ENCODE results near the gene PFDN4.
"Not testable (repeated sequence)": the region's sequence is repeated elsewhere in the genome, so short reads cannot be mapped to it uniquely, and the experiment has no call there.

Gene PFDN4

DNA sequence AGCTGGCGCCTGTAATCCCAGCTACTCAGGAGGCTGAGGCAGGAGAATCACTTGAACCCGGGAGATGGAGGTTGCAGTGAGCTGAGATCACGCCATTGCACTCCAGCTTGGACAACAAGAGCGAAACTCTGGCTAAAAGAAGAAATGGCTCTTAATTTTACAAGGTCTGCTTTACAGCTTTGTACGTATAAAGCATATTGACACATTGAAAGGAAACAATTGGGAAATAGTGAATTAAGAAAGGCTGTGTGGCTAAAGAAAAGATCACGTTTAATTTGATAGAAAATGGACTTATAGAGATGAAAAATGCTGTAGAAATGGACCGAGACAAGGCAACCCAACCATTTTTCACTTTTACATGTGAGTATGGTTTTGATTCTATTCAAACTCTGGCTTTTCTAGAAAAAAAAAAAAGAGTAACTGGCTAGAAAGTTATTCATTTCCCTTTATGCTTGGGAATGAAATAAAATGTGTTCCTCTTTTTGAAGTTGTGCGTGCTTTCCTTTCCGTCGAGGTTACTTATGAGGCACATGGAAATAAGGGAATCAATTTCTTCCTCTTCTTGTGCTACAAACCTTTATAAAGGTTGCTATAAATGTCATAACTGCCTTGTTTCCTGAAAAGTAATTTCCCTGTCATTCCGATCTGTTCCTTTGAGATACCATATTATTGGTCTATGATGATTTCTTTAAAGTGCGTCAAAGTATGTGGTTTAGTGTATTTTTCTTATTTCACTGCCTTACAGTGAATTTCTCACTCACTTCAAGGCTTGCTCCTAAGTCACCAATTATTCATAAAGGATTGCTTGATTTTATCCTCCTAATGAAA lies 29.4 kb downstream of the PFDN4 start:
- no peak for DNase-seq
- no peak for TF ChIP-seq POLR2A (IDR thresholded peaks at IDR 0.05; ENCODE audit: low read length)
- TF ChIP-seq GATA1 (IDR thresholded peaks at IDR 0.05; ENCODE audit: low read depth, low read length): no peak

DNA sequence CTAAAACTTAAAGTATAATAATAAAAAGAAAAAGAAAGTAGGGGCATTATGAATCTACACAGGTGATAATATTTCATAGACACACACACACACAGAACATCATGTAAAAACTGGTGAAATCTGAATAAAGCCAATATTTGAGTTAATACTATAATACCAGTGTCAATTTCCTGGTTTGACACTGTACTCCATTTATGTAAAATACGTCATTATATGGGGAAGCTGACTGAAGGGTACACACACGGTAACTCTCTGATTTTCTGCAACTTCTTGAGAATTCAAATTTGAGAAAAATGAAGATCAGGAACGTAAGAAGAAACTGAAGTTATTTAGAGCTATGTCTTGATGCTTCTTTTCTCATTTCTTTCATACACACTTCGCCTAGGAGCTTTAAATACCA lies 36.2 kb downstream of the PFDN4 start:
- DNase-seq: no peak
- no peak for TF ChIP-seq POLR2A (IDR thresholded peaks at IDR 0.05; ENCODE audit: low read length)
- TF ChIP-seq GATA1 (IDR thresholded peaks at IDR 0.05; ENCODE audit: low read depth, low read length): no peak

DNA sequence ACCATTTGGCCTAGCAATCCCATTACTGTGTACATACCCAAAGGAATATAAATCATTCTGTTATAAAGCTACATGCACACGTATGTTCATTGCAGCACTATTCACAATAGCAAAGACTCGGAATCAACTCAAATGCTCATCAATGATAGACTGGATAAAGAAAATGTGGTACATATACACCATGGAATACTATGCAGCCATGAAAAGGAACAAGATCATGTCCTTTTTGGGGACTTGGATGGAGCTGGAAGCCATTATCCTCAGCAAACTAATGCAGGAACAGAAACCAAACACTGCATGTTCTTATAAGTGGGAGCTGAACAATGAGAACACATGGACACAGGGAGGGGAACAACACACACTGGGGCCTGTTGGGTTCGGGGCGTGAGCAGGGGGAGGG lies 40.8 kb downstream of the PFDN4 start:
- DNase-seq: not testable (repeated sequence)

DNA sequence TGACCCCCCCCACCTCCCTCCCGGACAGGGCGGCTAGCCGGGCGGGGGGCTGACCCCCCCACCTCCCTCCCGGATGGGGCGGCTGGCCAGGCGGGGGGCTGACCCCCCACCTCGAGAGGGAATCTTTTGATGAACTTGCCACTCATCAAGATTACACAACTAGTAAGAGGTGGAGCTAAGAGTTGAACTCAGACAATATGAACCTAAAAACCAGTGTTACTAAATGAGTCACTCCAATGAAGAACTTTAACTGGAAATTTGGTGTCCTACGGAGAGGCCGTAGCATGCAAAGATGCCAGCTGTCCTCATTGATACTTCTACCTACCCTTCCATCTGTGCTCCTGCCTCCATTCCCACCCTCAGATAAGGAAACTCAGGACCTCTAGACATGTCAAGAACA lies 42.8 kb downstream of the PFDN4 start:
- TF ChIP-seq POLR2A (IDR thresholded peaks at IDR 0.05; ENCODE audit: low read length) (no peak), GATA1 (IDR thresholded peaks at IDR 0.05; ENCODE audit: low read depth, low read length) (no peak)
- no peak for DNase-seq

DNA sequence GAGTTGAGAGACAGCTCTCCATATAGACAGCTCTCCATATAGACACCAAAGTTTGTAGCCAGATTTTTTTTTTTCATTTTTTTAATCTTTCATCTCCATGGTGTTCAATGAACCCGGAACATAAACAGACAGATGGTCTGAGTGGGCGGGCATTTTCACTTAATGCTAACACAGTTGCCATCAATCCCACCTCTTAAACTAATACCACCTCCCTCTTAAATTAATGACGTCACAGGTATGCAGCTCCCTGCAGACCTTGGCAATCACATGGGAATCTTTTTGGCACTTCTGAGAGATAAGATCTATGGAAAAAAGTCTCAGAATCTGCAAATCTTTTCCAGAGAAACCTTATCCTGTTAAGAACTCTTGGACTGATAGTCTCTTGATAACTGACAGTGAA lies 43.2 kb downstream of the PFDN4 start:
- no peak for TF ChIP-seq GATA1 (IDR thresholded peaks at IDR 0.05; ENCODE audit: low read depth, low read length)
- no peak for TF ChIP-seq POLR2A (IDR thresholded peaks at IDR 0.05; ENCODE audit: low read length)
- no peak for DNase-seq

DNA sequence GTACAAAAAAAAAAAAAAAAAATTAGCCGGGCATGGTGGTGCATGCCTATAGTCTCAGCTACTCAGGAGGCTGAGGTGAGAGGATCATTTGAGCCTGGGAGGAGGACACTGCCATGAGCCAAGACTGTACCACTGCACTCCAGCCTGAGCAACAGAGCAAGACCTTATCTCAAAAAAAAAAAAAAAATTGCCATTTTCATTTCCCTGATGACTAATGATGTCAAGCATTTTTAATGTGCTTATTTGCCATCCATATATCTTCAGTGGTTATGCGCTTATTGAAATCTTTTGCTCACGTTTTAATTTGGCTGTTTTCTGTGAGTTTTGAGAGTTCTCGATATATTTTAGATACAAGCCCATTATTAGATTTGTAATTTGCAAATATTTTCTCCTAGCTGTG lies 46.7 kb downstream of the PFDN4 start:
- DNase-seq: no peak
- TF ChIP-seq POLR2A (IDR thresholded peaks at IDR 0.05; ENCODE audit: low read length) (no peak), GATA1 (IDR thresholded peaks at IDR 0.05; ENCODE audit: low read depth, low read length) (no peak)

DNA sequence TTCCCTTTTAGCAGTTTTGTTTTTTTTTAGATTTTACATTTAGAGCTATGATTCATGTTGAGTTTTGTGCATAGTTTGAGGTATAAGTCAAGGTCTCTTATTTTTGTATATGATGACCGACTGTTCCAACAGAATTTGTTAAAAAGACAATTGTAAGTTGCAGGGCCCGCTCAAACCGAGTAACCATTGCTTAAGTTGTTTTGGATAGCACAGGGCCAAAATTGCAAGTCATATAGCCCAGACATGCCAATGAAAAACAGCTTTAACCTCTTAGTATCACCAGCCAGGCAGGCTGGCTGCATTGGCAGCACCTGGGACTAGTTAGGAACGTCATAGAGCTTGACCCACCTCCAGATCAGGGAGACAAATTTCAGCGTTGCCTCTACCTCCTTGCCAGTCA lies 47.3 kb downstream of the PFDN4 start:
- no peak for DNase-seq
- TF ChIP-seq GATA1 (IDR thresholded peaks at IDR 0.05; ENCODE audit: low read depth, low read length) (no peak), POLR2A (IDR thresholded peaks at IDR 0.05; ENCODE audit: low read length) (no peak)

DNA sequence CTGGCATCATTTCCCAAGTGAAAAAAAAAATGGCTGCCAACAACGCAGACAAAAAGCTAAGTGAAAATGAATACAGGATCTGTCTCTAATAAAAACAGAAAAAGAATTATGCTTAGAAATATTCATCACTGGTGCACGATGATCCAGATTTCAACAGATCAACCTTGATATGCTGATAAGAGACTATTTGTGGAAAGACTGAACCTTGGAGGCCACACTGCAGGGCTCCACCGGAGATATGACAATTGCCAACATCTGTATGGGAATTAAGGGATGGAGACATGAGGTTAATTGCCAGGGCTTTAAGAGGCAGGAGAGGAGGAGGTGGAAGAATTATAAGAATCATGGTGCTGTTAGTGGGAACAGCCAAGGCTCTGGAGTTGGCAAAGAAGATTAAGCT lies 48.3 kb downstream of the PFDN4 start:
- TF ChIP-seq POLR2A (IDR thresholded peaks at IDR 0.05; ENCODE audit: low read length) (no peak), GATA1 (IDR thresholded peaks at IDR 0.05; ENCODE audit: low read depth, low read length) (no peak)
- DNase-seq: no peak

DNA sequence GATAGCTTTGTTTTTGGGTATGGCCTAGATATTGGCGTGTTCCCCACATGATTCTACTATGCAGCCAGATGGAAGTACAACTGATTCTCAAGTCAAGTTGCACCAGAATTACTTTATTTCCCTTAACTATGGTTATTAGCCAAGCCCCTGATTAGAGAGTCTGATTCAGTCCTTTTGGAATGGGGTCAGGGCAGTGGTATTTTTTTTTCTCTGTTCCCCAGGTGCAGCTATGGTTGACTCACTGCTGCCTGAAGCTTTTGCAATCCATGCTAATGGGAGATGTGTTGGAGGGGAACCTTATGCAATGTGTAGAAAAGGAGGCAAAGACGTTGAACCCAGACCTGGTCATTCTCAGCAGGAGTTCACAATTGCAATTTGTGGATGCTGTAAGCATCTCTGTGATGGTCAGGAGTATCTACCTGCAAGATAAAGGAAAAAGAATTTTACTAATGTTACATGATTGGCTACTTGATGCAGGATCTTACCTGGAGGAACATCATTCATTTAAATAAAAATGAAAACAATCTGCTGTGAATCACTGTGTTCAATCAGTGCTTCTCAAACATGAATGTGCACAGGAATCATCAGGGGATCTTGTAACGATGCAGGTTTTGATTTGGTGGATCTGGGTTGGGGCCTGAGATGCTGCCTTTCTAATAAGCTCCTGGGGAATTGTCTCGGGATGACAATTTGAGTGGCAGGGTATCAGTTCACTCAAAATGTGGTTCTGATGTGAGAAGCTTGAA lies 49.4 kb downstream of the PFDN4 start:
- no peak for DNase-seq
- TF ChIP-seq POLR2A (IDR thresholded peaks at IDR 0.05; ENCODE audit: low read length) (no peak), GATA1 (IDR thresholded peaks at IDR 0.05; ENCODE audit: low read depth, low read length) (no peak)

DNA sequence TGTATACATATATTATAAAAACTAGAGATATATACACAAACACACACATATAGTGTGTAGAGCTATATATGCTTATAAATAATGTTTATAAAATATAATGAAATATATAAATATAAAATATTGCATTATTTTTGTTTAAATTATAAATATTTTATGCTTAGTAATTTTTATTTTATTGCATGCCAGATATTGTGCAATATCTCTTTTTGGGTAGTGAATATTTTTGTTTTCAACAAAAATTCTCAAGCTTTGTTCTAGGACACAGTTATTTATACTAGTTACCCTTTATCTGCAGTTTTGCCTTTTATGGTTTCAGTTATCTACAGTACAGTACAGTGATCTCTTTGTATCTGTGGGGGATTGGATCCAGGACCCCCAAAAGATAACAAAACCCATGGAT lies 52.2 kb downstream of the PFDN4 start:
- TF ChIP-seq GATA1 (IDR thresholded peaks at IDR 0.05; ENCODE audit: low read depth, low read length): no peak
- TF ChIP-seq POLR2A (IDR thresholded peaks at IDR 0.05; ENCODE audit: low read length): no peak
- DNase-seq: no peak

DNA sequence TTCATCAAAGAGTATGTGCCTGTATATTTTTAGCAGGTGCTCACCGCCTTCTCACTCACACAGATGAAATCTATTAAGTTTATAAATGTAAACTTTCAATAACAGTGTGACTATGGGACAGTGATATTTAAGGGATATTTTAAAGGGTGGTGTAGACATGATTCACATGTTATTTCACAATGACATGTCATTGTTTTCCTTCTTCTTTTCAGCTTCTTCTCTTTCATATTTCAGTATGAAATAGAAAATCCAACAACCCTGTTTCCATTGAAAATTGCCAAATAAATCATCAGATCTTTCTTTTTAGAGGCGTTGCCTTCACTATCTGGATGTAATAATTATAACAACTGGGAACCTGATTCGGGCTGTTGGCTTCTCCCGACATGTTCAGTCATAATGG lies 54.8 kb downstream of the PFDN4 start:
- TF ChIP-seq GATA1 (IDR thresholded peaks at IDR 0.05; ENCODE audit: low read depth, low read length): no peak
- TF ChIP-seq POLR2A (IDR thresholded peaks at IDR 0.05; ENCODE audit: low read length): no peak
- no peak for DNase-seq

DNA sequence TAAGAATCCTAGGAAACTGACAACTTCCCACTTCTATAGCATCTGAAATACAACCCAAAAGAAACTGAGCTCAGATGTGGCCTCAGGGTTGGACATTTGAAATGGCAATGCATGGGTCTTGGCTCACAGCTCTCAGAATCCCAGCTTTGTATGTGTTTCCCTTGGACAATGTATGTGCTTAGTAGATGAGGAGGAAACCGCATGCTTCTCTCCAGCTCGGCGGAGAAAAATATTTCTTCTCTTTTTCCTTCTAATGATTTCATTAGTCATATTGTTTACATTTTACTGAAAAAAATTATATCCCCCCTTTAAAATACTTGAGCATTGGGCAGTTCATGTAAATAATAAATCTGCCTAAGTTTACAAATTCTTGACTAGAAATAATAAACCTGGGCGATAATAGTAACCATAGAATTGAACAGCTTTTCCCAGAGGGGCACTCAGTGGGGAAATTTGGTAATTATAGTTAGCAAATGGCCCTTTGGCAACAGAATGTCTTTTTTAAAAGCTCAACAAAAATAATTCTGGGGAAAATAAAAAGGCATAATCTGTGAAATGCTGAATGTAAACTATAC lies 55.3 kb downstream of the PFDN4 start:
- no peak for TF ChIP-seq POLR2A (IDR thresholded peaks at IDR 0.05; ENCODE audit: low read length)
- TF ChIP-seq GATA1 (IDR thresholded peaks at IDR 0.05; ENCODE audit: low read depth, low read length): no peak

DNA sequence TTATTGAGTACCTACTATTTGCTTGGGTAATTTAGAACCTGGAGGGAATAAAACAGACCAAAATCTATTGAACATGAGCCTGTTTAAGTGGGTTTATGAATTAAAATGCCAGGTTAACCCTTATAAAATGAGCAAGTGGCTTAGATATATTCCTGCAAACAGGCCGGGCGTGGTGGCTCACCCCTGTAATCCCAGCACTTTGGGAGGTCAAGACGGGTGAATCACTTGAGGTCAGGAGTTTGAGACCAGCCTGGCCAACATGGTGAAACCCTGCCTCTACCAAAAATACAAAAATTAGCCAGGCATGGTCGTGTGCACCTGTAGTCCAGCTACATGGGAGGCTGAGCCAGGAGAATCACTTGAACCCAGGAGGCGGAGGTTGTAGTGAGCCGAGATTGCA lies 57.9 kb downstream of the PFDN4 start:
- DNase-seq: not testable (repeated sequence)

More for the DNA sequence above, 55.3 kb downstream of the PFDN4 start:
- no peak for DNase-seq

DNA sequence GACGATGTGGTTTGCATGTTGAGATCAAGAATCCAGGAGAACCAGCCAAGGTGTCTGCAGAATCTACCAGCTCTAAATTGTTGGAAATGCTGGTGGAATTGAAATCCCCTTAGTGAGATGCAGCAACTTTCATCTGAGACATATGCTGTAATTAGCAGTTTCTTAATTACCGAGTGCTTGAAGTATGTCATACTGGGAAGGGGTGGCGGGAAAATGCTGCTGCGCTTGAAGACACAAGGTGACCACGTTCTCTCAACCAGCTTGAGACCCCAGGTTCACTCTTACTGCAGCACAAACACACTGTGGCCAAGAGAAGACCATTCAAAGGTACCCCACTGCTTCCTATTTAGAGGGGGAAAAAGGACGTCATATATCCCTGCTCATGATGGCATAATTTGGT lies 59.0 kb downstream of the PFDN4 start:
- DNase-seq: no peak
- no peak for TF ChIP-seq GATA1 (IDR thresholded peaks at IDR 0.05; ENCODE audit: low read depth, low read length)
- no peak for TF ChIP-seq POLR2A (IDR thresholded peaks at IDR 0.05; ENCODE audit: low read length)

DNA sequence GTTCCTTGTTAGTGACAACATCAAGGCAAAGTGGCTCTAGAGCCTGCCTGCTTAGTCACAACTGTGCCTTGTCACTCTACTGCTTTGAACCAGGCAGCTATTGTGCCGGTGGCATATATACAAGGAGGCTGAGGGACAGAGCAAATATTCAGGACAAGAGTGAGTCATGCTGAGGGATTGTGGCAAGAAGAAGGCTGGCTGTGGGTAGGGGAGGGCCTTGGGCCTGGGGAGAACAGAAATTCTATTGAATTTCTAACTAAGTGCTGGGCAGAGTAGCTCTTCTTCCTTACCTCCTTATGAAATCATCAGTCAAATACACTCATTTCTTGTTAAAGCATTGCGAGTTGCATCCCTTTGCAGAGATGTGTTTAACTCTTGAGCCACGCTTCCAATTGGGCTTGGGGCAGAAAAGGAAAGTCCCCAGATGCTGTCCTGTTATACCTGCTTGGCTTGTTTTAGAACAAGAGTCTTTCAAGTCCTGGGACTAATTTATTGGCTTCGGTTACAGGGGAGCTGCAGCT lies 59.7 kb downstream of the PFDN4 start:
- no peak for DNase-seq
- no peak for TF ChIP-seq GATA1 (IDR thresholded peaks at IDR 0.05; ENCODE audit: low read depth, low read length)
- no peak for TF ChIP-seq POLR2A (IDR thresholded peaks at IDR 0.05; ENCODE audit: low read length)

Measured in erythroblast (primary cell).